OCI-M2 (cell line): Measurements from ENCODE around the gene HRC.
A peak's percentile ranks its signal among the peaks of the same experiment; 100 is the strongest.
"Not testable (repeated sequence)": the region's sequence is repeated elsewhere in the genome, so short reads cannot be mapped to it uniquely, and the experiment has no call there.

Experiments
- DNase-seq: peaks from one replicate; lab custom pipeline; 2025; ENCODE audit not compliant: unreplicated experiment; lab: John Stamatoyannopoulos, UW

HRC gene, protein sequence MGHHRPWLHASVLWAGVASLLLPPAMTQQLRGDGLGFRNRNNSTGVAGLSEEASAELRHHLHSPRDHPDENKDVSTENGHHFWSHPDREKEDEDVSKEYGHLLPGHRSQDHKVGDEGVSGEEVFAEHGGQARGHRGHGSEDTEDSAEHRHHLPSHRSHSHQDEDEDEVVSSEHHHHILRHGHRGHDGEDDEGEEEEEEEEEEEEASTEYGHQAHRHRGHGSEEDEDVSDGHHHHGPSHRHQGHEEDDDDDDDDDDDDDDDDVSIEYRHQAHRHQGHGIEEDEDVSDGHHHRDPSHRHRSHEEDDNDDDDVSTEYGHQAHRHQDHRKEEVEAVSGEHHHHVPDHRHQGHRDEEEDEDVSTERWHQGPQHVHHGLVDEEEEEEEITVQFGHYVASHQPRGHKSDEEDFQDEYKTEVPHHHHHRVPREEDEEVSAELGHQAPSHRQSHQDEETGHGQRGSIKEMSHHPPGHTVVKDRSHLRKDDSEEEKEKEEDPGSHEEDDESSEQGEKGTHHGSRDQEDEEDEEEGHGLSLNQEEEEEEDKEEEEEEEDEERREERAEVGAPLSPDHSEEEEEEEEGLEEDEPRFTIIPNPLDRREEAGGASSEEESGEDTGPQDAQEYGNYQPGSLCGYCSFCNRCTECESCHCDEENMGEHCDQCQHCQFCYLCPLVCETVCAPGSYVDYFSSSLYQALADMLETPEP

DNA sequence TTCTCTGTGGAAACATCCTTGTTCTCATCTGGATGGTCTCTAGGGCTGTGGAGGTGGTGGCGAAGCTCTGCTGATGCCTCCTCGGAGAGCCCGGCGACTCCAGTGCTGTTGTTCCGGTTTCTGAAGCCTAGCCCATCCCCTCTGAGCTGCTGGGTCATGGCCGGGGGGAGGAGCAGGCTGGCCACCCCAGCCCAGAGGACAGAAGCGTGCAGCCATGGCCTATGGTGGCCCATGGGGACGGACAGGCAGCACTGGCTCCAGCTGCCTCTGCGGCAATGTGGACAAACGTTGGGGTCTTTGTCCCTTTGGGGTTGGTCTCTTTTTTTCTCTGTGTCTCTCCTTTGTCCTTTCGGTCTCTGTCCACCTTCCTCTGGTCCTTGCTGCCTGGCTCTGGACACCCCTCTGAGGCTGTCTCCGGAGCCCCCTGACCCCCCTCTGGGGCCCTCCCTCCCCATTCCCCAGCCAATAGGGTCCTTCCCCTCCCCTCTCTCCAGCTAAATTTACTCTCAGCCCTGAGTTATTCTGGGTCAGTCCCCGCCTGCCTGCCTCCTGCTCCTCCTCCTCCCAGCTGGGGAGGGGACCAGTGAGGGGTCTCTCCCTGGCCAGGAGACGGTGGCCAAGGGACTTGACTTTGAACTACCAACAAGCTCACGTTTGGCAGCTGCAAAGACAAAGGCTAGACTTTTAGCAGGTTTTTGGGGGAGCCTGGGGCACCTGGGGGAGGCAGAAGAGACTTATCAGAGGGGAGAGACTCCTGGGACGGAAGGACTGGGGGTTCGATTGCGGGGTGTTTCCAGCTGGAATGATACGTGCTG, at the start of gene HRC:
TSS of gene HRC (minus strand) at position 392 of the 815 bp plus-strand sequence. CDS start at position 233, 159 bp downstream.
- no peak for DNase-seq

DNA sequence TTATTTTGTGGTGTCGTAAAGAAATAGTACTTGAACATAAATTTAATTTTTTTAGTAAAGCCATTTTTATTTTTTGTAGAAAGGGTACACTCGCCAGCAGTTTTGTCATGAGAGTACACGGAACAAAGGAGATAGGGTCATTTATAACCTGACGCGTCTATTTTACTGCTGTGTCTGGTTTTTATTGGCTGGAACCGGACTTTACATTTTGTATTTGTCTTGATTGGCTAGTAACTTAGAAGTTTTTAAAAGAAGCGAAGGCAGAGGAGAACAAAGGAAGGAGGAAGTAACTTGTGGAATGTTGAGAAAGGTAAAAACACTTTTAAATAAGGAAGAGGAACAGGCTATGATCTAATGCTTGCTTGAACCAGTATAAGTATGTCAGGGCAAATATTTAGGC, 45.8 kb upstream of the HRC start:
- no peak for DNase-seq

DNA sequence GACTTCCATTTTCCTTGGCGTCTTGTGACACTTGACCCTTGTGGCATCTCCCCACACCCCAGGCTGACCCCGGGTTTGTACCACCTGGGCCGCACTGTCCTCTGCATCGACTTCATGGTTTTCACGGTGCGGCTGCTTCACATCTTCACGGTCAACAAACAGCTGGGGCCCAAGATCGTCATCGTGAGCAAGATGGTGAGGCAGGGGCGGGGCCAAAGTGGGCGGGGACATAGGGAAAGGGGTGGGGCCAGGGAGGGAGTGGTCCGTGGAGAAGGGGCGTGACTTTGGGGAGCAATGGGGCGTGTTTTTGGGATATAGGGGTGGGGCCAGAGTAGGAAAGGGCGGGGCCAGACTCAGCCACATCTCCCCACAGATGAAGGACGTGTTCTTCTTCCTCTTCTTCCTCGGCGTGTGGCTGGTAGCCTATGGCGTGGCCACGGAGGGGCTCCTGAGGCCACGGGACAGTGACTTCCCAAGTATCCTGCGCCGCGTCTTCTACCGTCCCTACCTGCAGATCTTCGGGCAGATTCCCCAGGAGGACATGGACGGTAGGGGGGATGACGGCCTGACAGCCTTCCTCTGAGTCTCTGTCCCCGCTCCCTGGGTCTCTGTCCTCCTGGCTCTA, 45.2 kb upstream of the HRC start:
- DNase-seq = peak; percentile 40

DNA sequence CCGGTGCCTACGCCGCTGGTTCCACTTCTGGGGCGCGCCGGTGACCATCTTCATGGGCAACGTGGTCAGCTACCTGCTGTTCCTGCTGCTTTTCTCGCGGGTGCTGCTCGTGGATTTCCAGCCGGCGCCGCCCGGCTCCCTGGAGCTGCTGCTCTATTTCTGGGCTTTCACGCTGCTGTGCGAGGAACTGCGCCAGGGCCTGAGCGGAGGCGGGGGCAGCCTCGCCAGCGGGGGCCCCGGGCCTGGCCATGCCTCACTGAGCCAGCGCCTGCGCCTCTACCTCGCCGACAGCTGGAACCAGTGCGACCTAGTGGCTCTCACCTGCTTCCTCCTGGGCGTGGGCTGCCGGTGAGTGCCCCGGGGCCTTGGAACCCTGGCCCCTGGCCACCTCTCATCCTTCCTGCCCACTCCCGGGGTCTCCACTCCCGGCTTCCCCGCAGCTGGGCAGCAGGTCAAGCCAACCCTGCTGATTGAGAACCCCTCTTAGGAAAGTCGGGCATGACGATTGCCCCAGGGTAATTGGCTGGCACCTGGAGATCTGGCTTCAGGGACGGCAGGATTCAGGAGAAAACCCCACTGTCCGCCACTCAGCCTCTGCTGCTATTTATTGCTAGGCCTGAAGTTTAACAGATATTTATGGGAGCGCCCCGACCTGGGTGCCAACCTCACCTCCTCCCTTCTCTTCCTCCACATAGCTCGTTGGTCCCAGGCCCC, 41.5 kb upstream of the HRC start:
- no peak for DNase-seq

DNA sequence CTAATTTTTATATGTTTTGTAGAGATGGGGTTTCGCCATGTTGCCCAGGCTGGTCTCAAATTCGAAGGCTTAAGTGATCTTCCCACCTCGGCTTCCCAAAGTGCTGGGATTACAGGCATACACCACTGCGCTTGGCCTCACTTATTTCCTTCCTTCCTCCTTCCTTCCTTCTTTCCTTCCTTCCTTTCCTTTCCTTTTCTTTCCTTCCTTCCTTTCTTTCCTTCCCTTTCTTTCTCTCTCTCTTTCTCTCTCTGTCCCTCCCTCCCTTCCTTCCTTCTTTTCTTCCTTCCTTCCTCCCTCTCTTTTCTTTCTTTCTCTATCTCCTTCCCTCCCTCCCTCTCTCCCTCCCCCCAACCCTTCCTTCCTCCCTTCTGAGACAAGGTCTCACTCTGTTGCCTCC, 39.2 kb upstream of the HRC start:
- no peak for DNase-seq

DNA sequence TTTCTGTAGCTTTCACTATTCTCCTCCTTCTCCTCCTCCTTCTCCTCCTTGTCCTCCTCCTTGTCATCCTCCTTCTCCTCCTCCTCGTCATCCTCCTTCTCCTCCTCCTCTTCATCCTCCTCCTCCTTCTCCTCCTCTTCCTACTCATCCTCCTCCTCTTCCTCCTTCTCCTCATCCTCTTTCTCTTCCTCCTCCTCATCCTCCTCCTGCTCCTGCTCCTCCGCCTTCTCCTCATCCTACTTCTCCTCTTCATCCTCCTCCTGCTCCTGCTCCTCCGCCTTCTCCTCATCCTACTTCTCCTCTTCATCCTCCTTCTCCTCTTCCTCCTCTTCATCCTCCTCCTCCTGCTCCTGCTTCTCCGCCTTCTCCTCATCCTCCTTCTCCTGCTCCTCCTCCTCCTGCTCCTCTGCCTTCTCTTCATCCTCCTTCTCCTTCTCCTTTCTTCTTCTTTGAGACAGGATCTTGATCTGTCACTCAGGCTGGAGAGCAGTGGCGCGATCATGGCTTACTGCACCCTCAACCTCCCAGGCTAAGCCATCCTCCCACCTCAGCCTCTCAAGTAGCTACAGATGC, 38.7 kb upstream of the HRC start:
- no peak for DNase-seq

DNA sequence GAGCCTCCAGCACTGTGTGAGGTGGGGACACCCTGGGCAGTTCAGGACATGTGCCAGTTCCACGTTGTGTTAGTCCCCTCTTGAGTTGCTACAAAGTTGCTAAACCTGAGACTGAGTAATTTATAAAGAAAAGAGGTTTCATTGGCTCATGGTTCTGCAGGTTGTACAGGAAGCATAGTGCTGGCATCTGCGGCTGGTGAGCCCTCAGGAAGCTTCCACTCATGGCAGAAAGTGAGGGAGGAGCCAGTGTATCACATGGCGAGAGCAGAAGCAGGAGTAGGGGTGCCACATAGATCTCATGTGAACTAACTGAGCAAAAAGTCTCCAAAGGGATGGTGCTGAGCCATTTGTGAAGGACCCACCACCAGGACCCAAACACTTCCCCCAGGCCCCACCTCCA, 35.6 kb upstream of the HRC start:
- DNase-seq = no peak

DNA sequence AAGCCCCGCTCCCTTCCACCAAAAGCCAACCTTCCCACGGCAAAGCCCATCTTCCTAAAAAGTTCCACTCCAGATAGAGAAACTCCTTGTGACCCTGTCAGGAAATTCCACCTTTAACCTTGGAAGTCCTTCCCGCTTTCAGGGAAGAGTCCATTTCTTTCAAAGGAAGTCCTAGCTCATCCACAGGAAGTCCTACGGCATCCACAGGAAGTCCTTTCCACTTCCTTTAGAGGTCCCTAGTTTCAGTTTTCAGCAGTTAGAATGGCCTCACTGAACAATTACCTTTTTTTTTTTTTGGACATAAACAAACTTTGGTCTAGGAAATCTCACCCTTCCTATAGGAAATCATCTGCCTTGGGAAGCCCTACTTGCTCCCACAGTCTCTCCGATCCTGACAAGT, 34.1 kb upstream of the HRC start:
- DNase-seq = no peak

DNA sequence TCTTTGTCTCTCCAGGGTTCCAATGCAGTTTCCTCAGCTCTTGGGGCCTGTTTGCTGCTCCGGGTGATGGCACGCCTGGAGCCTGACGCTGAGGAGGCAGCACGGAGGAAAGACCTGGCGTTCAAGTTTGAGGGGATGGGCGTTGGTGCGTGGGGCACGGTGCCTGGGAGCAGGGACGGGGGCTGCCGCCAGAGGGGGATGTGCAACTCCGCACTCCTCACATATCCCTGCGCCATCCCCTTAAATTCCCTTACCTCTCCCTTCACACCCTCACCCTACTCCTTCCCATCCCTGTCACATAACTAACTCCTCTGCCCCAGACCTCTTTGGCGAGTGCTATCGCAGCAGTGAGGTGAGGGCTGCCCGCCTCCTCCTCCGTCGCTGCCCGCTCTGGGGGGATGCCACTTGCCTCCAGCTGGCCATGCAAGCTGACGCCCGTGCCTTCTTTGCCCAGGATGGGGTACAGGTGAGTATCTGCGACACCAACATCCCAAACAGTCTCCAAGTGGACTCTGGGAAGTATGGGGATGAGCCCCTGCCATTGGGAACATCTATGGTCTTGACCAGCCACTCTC, 33.5 kb upstream of the HRC start:
- no peak for DNase-seq

DNA sequence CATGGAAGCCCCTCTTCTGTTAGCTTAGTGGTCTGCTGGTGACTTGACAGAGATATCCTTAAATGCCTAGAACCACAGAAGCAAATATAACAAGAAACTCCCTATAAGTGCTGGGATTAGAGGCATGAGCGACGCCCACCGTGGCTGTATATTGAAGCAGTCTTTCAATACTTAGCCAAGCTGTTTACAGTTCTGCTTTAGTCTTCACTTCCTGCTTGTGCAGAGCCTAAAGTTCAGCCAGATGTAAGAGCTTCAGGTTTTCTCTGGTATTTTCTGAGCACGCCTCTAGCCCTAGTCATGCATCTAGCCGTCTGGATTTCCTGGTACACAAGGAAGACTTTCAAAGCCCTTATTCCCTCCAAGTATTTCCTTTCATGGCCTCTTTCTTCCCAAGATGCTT, 30.9 kb upstream of the HRC start:
- DNase-seq = no peak

DNA sequence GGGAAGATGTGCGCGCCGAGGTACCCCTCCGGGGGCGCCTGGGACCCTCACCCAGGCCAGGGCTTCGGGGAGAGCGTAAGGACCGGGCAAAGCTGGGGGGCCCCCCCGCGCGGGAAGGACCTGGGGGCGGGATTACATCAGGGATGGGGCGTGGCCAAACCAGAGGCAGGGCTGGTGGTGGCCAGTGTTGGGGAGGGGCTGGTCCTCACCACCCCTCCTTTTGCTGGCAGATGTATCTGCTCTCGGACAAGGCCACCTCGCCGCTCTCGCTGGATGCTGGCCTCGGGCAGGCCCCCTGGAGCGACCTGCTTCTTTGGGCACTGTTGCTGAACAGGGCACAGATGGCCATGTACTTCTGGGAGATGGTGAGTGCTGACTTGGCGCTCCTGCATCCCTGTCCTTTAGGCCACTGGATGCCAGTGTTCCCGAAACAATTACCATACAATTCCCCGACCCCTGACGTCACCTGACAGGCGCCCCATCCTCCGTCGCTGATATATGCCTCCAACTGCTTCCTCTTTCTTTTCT, 27.7 kb upstream of the HRC start:
- no peak for DNase-seq

DNA sequence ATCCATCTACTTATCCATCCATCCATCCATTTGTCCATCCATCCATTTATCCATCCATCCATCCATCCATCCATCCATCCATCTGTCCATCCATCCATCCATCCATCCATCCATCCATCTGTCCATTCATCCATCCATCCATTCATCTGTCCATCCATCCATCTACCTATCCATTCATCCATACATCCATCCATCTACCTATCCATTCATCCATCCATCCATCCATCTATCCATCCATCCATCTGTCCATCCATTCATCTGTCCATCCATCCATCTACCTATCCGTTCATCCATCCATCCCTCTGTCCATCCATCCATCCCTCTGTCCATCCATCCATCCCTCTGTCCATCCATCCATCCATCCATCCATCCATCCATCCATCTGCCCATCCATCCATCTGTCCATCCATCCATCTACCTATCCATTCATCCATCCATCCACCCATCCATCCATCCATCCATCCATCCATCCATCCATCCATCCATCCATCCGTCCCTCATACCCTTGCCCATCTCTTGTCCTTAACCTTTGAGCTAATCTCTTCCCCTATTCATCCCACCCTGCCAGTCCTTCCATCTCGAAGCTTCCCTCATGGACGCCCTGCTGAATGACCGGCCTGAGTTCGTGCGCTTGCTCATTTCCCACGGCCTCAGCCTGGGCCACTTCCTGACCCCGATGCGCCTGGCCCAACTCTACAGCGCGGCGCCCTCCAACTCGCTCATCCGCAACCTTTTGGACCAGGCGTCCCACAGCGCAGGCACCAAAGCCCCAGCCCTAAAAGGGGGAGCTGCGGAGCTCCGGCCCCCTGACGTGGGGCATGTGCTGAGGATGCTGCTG, 27.0 kb upstream of the HRC start:
- DNase-seq = not testable (repeated sequence)

DNA sequence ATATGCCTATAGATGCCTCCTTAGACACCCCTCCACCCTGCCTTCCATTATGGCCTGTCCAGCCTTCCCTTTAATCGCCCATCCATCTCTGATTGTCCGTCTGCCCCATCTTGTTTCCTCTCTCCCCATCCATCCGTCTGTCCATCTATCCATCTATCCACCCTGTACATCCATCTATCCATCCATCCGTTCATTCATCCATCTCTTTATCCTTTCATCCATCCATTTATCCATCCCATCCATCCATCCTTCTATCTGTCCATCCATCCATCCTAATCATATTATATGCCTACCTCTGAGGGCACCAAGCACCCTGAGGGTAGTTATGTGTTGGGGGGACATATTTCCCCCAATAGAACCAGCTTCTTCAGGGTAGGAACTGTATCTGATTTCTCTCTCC, 25.5 kb upstream of the HRC start:
- no peak for DNase-seq

DNA sequence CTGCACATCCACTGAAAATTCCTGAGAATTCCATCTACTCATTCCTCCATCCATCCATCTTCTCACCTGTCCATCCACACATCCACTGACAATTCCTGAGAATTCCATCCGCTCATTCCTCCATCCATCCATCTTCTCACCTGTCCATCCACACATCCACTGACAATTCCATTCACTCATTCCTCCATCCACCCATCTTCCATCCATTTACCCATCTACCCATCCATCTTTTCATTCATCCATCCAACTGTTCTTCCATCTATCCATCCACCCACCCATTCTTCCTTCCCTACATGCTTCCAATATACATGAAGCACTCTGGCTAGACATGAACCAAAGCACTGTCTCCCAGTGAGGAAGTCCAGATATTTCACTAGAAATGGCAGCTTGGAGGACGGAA, 18.0 kb upstream of the HRC start:
- DNase-seq = no peak

DNA sequence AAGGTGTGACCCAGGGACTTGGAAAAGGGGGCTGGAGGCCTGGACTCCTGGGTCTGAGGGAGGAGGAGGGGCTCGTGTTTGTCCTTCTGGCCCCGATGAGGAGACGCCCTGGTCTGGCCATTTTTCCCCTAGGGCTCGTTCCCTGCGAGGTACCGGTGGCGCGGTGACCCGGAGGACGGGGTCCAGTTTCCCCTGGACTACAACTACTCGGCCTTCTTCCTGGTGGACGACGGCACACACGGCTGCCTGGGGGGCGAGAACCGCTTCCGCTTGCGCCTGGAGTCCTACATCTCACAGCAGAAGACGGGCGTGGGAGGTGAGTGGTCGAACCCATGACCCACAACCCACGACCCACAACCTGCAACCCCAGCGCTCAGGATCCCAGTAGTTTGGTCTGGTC, 13.2 kb upstream of the HRC start:
- no peak for DNase-seq

DNA sequence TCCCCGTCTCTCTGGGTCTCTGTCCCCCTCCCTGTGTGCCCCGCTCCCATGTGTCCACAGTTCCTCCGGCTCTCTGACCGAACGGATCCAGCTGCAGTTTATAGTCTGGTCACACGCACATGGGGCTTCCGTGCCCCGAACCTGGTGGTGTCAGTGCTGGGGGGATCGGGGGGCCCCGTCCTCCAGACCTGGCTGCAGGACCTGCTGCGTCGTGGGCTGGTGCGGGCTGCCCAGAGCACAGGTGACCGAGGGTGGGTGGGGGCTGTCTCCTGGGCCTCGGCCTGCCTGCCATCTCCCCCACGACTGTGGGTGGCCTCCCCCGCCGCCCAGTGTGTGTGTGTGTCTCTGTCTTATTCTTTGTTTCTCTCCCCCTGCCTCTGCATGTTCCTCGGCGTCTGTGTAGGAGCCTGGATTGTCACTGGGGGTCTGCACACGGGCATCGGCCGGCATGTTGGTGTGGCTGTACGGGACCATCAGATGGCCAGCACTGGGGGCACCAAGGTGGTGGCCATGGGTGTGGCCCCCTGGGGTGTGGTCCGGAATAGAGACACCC, 12.7 kb upstream of the HRC start:
- no peak for DNase-seq

DNA sequence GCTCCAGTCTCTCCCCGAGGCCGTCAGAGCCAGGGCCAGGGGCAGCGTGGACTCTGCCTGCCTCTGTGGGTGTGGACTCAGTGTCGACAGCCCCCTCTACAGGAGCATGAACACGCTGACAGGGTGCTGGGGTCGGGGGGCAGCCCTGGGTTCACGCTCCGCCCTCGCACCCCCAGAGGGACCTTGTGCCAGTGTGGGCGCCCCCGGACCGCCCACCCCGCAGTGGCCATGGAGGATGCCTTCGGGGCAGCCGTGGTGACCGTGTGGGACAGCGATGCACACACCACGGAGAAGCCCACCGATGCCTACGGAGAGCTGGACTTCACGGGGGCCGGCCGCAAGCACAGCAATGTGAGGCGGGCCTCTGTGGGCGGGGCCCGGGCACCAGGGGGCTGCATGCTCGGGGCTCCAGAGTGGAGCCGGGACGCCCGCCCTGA, 10.7 kb upstream of the HRC start:
- no peak for DNase-seq

DNA sequence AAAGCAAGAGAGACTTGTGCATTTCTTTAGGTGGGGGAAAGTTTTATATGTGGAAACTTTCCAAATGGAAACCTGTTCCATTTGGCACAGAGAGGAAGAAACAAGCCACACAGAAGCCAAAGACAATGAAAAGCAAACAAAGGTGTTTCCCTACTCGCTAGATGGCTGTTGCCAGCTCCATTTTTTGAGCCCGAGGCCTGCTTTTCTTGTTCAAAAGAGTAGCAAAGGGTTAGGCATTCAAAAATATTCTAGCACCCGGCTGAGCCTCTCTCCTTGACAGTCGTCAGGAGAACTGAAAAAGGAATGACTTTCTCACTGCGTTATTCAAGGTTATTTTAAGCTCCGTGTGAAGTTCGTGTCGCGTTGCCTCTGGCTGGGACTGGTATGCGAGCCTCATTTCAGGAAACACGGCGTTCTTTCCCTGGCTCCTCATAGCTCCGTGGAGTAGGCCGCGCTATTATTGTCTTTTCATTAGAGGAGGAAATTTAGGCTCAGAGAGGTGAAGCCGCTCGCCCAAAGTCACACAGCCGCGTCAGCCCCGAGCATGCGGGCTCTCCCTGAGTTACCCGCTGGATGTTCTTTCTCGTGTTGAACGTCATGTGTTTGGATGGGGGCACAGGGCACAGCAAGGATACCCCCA, 10.0 kb upstream of the HRC start:
- no peak for DNase-seq
